GM13977 (cell line): Measurements from ENCODE around the gene GRID2.

Experiments
- DNase-seq: peaks from one replicate; pipeline ENCODE4 v3.0.0; 2012; ENCODE audit warnings: low spot score
- CTCF ChIP-seq: IDR thresholded peaks from 2 replicates; pipeline ENCODE4 v1.5.1; 2012; ENCODE audit warnings: mild to moderate bottlenecking, control low read depth; ENCODE audit not compliant: insufficient read depth; ENCODE audit errors: extremely low read depth, missing control alignments
- in situ Hi-C: fragments of 300-500 bp; cut with MboI; formaldehyde crosslinking; loops from one replicate; pipeline ENCODE4 v1.12.0; 2022; ENCODE audit warnings: low sequenced_read_pairs, low pct_unique_long_range_greater_than_20kb, mixed read lengths, inconsistent platforms; ENCODE audit not compliant: unreplicated experiment

GRID2 gene

GRCh38 chr4:93317057-93317456 is 1013.3 kb downstream of the GRID2 start:
- no peak for DNase-seq
- in situ Hi-C loops, result no loop called here
- TF ChIP-seq CTCF, result no peak

GRCh38 chr4:93317561-93317960 is 1013.8 kb downstream of the GRID2 start:
- no peak for DNase-seq
- in situ Hi-C loops, result no loop called here
- TF ChIP-seq CTCF, result no peak

DNA sequence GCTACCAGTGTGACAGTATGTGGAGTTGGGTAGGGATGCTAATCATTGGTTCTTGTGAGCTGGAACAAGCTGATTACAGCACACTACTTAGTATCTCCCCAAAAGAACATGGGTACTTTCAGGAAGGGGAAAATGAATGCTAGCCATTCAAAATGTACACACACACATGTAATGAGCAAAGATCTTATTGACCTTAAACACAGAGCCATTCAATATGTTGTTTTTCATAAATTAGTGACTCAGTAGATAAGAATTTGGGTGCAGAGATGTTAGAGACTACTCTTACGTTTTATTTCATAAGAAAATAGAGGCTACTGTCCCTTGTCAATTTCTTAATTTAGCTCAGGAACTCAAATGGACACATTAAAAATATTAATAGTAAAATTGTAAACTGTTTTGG is 1015.3 kb downstream of the GRID2 start:
- TF ChIP-seq CTCF, result no peak
- in situ Hi-C loops, result no loop called here

GRCh38 chr4:93320356-93320755 is 1016.6 kb downstream of the GRID2 start:
- no peak for TF ChIP-seq CTCF
- in situ Hi-C loops, result no loop called here
- no peak for DNase-seq

More for the DNA sequence above, 1015.3 kb downstream of the GRID2 start:
- DNase-seq, result no peak

GRCh38 chr4:93327346-93327745 is 1023.6 kb downstream of the GRID2 start:
- DNase-seq, result no peak
- TF ChIP-seq CTCF, result no peak
- in situ Hi-C loops, result no loop called here

- no peak for DNase-seq
- in situ Hi-C loops, result no loop called here
- no peak for TF ChIP-seq CTCF
These were observed 1030.2 kb downstream of the GRID2 start for GRCh38 chr4:93334003-93334402.

DNA sequence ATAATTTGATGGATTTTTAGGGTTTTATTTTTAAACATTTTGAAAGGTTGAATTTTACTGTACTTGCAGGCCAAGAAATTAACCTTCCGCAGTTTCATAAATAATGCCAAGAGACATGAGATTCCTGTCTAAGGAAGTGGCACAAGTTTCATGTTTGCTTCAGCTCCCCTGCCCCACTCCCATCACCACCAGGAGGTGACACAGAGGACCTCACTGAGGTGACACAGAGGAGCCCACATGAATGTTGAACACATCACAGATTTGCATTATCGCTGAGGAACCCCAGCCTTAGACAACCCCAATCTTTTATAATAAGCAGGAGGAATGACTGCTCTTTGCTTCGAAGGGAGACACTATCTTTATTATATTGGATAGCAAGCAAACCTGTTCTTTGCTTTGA is 1033.4 kb downstream of the GRID2 start:
- no peak for DNase-seq
- in situ Hi-C loops, result no loop called here
- TF ChIP-seq CTCF, result no peak
